HCT116 (cell line): ENCODE results near the gene FAM98C.

Source experiments
- POLR2A ChIP-seq: IDR thresholded peaks from 2 replicates; pipeline ENCODE4 v1.7.0; 2011; ENCODE audit warnings: borderline replicate concordance; ENCODE audit not compliant: insufficient read depth, insufficient read length; ENCODE audit errors: extremely low read depth
- ZNF274 ChIP-seq: fragments of 200-500 bp; sonication (Bioruptor generic); IDR thresholded peaks from 2 replicates; pipeline ENCODE4 v1.6.1; 2014; ENCODE audit warnings: mild to moderate bottlenecking, low read depth, low read length, inconsistent platforms

DNA sequence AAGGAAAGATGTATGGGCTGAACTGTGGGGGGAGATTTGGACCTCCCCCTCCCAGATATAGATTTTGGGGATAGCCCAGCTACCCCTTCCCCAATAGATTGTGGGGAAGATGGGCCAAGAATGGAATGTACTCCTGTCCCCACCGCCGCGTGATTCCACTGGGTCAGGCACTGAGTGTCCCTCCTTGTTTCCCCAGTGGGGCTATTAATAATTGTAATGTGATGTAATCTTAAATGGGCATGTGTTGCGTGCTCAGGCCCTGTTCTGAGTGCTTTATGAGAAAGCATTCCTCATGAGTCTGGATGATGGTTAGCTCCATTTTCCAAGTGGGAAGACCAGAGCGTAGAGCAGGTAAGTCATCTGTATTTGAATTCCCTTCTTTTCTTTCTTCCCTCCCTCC, 27.1 kb upstream of the FAM98C start:
- TF ChIP-seq ZNF274, result no peak
- TF ChIP-seq POLR2A, result no peak
